PC-9 (cell line): Measurements from ENCODE around the gene AGAP1. TPM values are rescaled to one million over a fixed set of nuclear protein-coding genes. Genes with fewer than 3 reads are reported as not detected.

ENCODE experiments used
- BruUV-seq: library from RNA; stranded (reverse); fragments of 400-500 nt; replicated peaks from 2 replicates; lab custom pipeline; 2021; lab: Mats Ljungman, UMichigan
- CTCF ChIA-PET: fragments of 300-600 bp; sonication (Branson Sonifier 250); formaldehyde crosslinking; loops from one replicate; lab custom pipeline; 2022; ENCODE audit warnings: antibody characterized with exemption; lab: Charles Lee
- POLR2A ChIA-PET: fragments of 300-600 bp; sonication (Branson Sonifier 250); formaldehyde crosslinking; loops from one replicate; lab custom pipeline; 2022; ENCODE audit warnings: antibody characterized with exemption; ENCODE audit not compliant: unreplicated experiment; lab: Charles Lee
- DNase-seq, 2 experiments: peaks; one replicate each; pipeline versions ENCODE4 v3.0.0 to v3.0.0-alpha.2; 2015 to 2022; ENCODE audit warnings: mixed read lengths in 1 of 2
- H2AFZ ChIP-seq: fragments of 200-600 bp; sonication (generic); 2 replicates; pipeline ENCODE4 v1.8.1; 2017; ENCODE audit warnings: antibody characterized with exemption
- H3F3A ChIP-seq: fragments of 200-600 bp; sonication (generic); 2 replicates; pipeline ENCODE4 v1.8.1; 2017; ENCODE audit warnings: antibody characterized with exemption, mild to moderate bottlenecking, low read depth; ENCODE audit not compliant: insufficient read depth
- H3K27ac ChIP-seq: fragments of 200-600 bp; sonication (generic); 2 replicates; pipeline ENCODE4 v1.6.1; 2016; ENCODE audit warnings: mixed run types
- H3K27me3 ChIP-seq: fragments of 200-600 bp; sonication (generic); 2 replicates; pipeline ENCODE4 v1.6.1; 2016; ENCODE audit warnings: low read depth, mixed run types; ENCODE audit not compliant: insufficient read depth
- H3K36me3 ChIP-seq: fragments of 200-600 bp; sonication (generic); 2 replicates; pipeline ENCODE4 v1.6.1; 2016; ENCODE audit warnings: low read depth, mixed run types
- H3K4me1 ChIP-seq: fragments of 200-600 bp; sonication (generic); replicated peaks from 2 replicates; pipeline ENCODE4 v1.6.1; 2016; ENCODE audit warnings: mixed run types; ENCODE audit not compliant: insufficient read depth
- H3K4me2 ChIP-seq: fragments of 200-600 bp; sonication (generic); 2 replicates; pipeline ENCODE4 v1.6.1; 2017; ENCODE audit warnings: mixed run types
- H3K4me3 ChIP-seq: fragments of 200-600 bp; sonication (generic); 2 replicates; pipeline ENCODE4 v1.6.1; 2016; ENCODE audit warnings: mixed run types
- H3K79me2 ChIP-seq: fragments of 200-600 bp; sonication (generic); 2 replicates; pipeline ENCODE4 v1.6.1; 2017; ENCODE audit warnings: low read depth, mixed run types
- H3K9me2 ChIP-seq: fragments of 200-600 bp; sonication (generic); 2 replicates; pipeline ENCODE4 v1.8.1; 2017; ENCODE audit warnings: mild to moderate bottlenecking; ENCODE audit not compliant: insufficient read depth
- H3K9me3 ChIP-seq: fragments of 200-600 bp; sonication (generic); 2 replicates; pipeline ENCODE4 v1.8.1; 2016; ENCODE audit warnings: low read depth; ENCODE audit not compliant: insufficient read depth
- H4K20me1 ChIP-seq: fragments of 200-600 bp; sonication (generic); 2 replicates; pipeline ENCODE4 v1.8.1; 2017; ENCODE audit not compliant: insufficient read depth
- EZH2 ChIP-seq: fragments of 200-600 bp; sonication (generic); IDR thresholded peaks from 2 replicates; pipeline ENCODE4 v1.8.0; 2017; ENCODE audit warnings: antibody characterized with exemption, low read depth
- intact Hi-C: fragments of 100-400 bp; cut with micrococcal nuclease; formaldehyde crosslinking; loops from one replicate; pipeline ENCODE4 v1.10.0; 2022; ENCODE audit not compliant: unreplicated experiment
- total RNA-seq: library from RNA; stranded (reverse); gene quantifications from 2 replicates; pipeline ENCODE4 v1.2.3, GENCODE V29; 2021
- TF ChIP-seq, protein P1 (sequence below): fragments of 200-600 bp; sonication (generic); conservative IDR thresholded peaks from 2 replicates; pipeline ENCODE4 v1.6.1; 2017; ENCODE audit warnings: mixed run types, antibody characterized with exemption, mild to moderate bottlenecking, moderate library complexity

AGAP1 gene
- total RNA-seq, 1 experiment from 2014 or later: 91.4 TPM

DNA sequence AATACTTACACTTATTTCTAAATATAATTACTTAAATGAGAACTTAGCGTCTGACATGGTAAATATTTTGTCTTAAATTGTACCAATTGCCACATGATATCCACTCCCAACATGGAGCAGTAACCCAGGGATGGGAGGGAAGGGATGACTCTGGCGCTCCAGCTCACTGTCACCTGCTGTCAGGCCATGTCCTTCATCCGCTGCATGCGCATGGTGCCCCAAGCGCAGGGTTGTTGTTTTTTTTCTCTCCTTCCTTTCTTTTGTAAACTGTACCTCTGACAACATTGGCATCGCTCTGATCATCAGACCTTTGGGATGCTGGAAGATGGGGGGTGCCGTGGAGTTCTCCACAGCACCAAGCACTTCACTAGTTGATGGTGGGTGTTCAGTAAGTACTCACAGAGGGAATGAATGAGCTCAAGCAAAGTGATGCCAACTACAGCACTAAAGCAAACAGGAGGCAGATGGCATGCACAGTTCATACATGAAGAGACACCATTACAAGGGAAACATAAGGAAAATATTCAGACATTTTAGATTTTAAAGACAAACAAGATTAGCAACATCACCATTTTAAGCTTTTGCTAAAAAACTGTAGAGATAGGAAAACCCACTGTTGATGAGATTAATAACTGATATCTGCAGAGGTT, 426.5 kb downstream of the AGAP1 start:
- no peaks in the 10 kb centered on the region for H3K4me1 ChIP-seq
- peaks cover 4% of the 10 kb centered on the region; the same call in 1 of the 2 replicates for H4K20me1 ChIP-seq
- no peak for DNase-seq
- H3F3A ChIP-seq: no peaks in the 10 kb centered on the region
- no peak overlapping the region for H2AFZ ChIP-seq
- no peaks in the 10 kb centered on the region for H3K9me2 ChIP-seq
- no peak overlapping the region for H3K27ac ChIP-seq
- ChIA-PET POLR2A (no interaction called here), CTCF (no interaction called here)
- 0 out of 2 replicates have a peak, but pooled peaks cover 13% of the 10 kb centered on the region for H3K36me3 ChIP-seq
- intact Hi-C loops: no loop called here
- TF ChIP-seq EZH2: no peak
- TF ChIP-seq, protein P1, sequence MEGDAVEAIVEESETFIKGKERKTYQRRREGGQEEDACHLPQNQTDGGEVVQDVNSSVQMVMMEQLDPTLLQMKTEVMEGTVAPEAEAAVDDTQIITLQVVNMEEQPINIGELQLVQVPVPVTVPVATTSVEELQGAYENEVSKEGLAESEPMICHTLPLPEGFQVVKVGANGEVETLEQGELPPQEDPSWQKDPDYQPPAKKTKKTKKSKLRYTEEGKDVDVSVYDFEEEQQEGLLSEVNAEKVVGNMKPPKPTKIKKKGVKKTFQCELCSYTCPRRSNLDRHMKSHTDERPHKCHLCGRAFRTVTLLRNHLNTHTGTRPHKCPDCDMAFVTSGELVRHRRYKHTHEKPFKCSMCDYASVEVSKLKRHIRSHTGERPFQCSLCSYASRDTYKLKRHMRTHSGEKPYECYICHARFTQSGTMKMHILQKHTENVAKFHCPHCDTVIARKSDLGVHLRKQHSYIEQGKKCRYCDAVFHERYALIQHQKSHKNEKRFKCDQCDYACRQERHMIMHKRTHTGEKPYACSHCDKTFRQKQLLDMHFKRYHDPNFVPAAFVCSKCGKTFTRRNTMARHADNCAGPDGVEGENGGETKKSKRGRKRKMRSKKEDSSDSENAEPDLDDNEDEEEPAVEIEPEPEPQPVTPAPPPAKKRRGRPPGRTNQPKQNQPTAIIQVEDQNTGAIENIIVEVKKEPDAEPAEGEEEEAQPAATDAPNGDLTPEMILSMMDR: no peak
- no peak overlapping the region for H3K4me3 ChIP-seq
- H3K4me2 ChIP-seq: no peak overlapping the region
- H3K9me3 ChIP-seq: no peaks in the 10 kb centered on the region
- H3K27me3 ChIP-seq: no peaks in the 10 kb centered on the region
- BruUV-seq: no TSS peak
- no peaks in the 10 kb centered on the region for H3K79me2 ChIP-seq

GRCh38 chr2:235921508-235922191, 427.8 kb downstream of the AGAP1 start:
- Histone ChIP-seq H2AFZ (no peak overlapping the region), H3K27me3 (no peaks in the 10 kb centered on the region), H3K4me3 (no peak overlapping the region), H3K36me3 (0 out of 2 replicates have a peak, but pooled peaks cover 13% of the 10 kb centered on the region), H3K27ac (no peak overlapping the region), H4K20me1 (peaks cover 4% of the 10 kb centered on the region; the same call in 1 of the 2 replicates), H3K9me3 (no peaks in the 10 kb centered on the region), H3K4me2 (no peak overlapping the region), H3K79me2 (no peaks in the 10 kb centered on the region), H3F3A (no peaks in the 10 kb centered on the region), H3K9me2 (no peaks in the 10 kb centered on the region), H3K4me1 (no peaks in the 10 kb centered on the region)
- DNase-seq: no peak
- no TSS peak for BruUV-seq
- no peak for TF ChIP-seq EZH2
- TF ChIP-seq, protein P1: no peak
- CTCF ChIA-PET: no interaction called here
- intact Hi-C loops: no loop called here
- POLR2A ChIA-PET: no interaction called here

GRCh38 chr2:235922839-235923238, 429.0 kb downstream of the AGAP1 start:
- Histone ChIP-seq H3K27me3 (no peaks in the 10 kb centered on the region), H3K4me3 (no peak overlapping the region), H3K36me3 (0 out of 2 replicates have a peak, but pooled peaks cover 13% of the 10 kb centered on the region), H4K20me1 (peaks cover 4% of the 10 kb centered on the region; the same call in 1 of the 2 replicates), H2AFZ (no peak overlapping the region), H3F3A (no peaks in the 10 kb centered on the region), H3K4me1 (no peaks in the 10 kb centered on the region), H3K79me2 (no peaks in the 10 kb centered on the region), H3K27ac (no peak overlapping the region), H3K4me2 (no peak overlapping the region), H3K9me2 (no peaks in the 10 kb centered on the region), H3K9me3 (no peaks in the 10 kb centered on the region)
- TF ChIP-seq, protein P1: no peak
- no peak for TF ChIP-seq EZH2
- CTCF ChIA-PET: no interaction called here
- intact Hi-C loops: no loop called here
- POLR2A ChIA-PET: no interaction called here
- DNase-seq: no peak
- BruUV-seq: no TSS peak
